Suprapubic skin (tissue), 4 donors: ENCODE results near the gene SYT1. TPM values are rescaled to one million over a fixed set of nuclear protein-coding genes. Genes with fewer than 3 reads are reported as not detected.

Experiments
- DNase-seq, 2 donors: peaks; one replicate each; pipeline ENCODE4 v3.0.0-alpha.2; 2019; ENCODE audit warnings: low spot score in 2 of 2
- H3K27ac ChIP-seq: fragments of 200-600 bp; sonication (generic); one replicate; pipeline ENCODE4 v1.5.1; 2019
- H3K27me3 ChIP-seq: fragments of 200-600 bp; sonication (generic); one replicate; pipeline ENCODE4 v1.5.1; 2019
- H3K36me3 ChIP-seq: fragments of 200-600 bp; sonication (generic); one replicate; pipeline ENCODE4 v1.5.1; 2019
- H3K4me1 ChIP-seq: fragments of 200-600 bp; sonication (generic); one replicate; pipeline ENCODE4 v1.5.1; 2019
- H3K4me3 ChIP-seq: fragments of 200-600 bp; sonication (generic); one replicate; pipeline ENCODE4 v1.5.1; 2019; ENCODE audit warnings: mild to moderate bottlenecking
- H3K9me3 ChIP-seq: fragments of 200-600 bp; sonication (generic); one replicate; pipeline ENCODE4 v1.5.1; 2019
- CTCF ChIP-seq, 2 donors: fragments of 200-600 bp in 1 of 2; fragments of 450-650 bp in 1 of 2; sonication (generic) in 1 of 2; IDR thresholded peaks; one replicate each; pipeline ENCODE4 v1.5.1; 2016 to 2019; ENCODE audit warnings: antibody characterized with exemption in 2 of 2, mild to moderate bottlenecking in 1 of 2, moderate library complexity in 1 of 2
- EP300 ChIP-seq: sonication (generic); formaldehyde crosslinking; IDR thresholded peaks from one replicate; pipeline ENCODE4 v1.6.1; 2017; ENCODE audit warnings: antibody characterized with exemption
- POLR2A ChIP-seq, 2 donors: fragments of 450-650 bp; IDR thresholded peaks; one replicate each; pipeline ENCODE4 v1.6.1; 2017; ENCODE audit warnings: antibody characterized with exemption in 2 of 2, mild to moderate bottlenecking in 2 of 2, moderate library complexity in 2 of 2
- POLR2AphosphoS5 ChIP-seq, 3 donors: sonication (generic); formaldehyde crosslinking; IDR thresholded peaks; one replicate each; pipeline ENCODE4 v1.6.1; 2017; ENCODE audit warnings: antibody characterized with exemption in 3 of 3
- WGBS: methylation state at CpG from one replicate; pipeline ENCODE4 v1.1.5; 2018; 5-methylcytosine and 5-hydroxymethylcytosine counted together
- total RNA-seq, 4 donors: library from RNA; depleted of rRNA; stranded (reverse); fragments of >200 nt; gene quantifications; one replicate each; pipeline ENCODE4 v1.1.0, GENCODE V29; 2016

Gene SYT1
- total RNA-seq, 4 donors from 2014 or later, result 0.15 to 0.31 TPM; not detected in 2

DNA sequence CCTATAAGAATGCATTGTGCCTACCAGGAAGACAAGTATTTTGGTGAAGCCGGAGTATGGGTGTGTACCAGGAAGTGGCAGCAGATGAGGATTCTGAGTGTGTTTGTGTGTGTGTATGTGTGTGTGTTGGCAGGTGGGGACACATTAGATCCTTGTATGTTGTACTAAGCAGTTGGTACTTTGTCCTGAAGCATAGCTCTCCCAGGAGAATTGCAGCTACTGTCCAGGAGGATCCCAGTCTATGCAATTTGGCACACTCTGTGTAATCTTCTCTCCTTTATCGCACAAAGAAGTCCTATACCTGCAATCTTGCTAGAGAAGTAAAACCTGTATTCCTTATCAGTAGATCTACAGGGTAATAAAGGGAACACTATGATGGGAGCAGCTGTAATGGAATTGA, 549.7 kb downstream of the SYT1 start:
- peaks cover 47% of the 10 kb centered on the region for H3K4me1 ChIP-seq
- peak overlapping the region; percentile 43 for H3K27ac ChIP-seq
- 45% methylated on average over 2 of the region's 2 CpGs for WGBS
- H3K4me3 ChIP-seq, result no peak overlapping the region
- no peak for TF ChIP-seq POLR2AphosphoS5 (IDR thresholded peaks at IDR 0.05)
- TF ChIP-seq POLR2A (IDR thresholded peaks at IDR 0.05), result no peak
- no peak for TF ChIP-seq CTCF (IDR thresholded peaks at IDR 0.05)
- no peak for TF ChIP-seq EP300
- no peaks in the 10 kb centered on the region for H3K36me3 ChIP-seq
- no peaks in the 10 kb centered on the region for H3K9me3 ChIP-seq
- no peak for DNase-seq
- H3K27me3 ChIP-seq, result no peaks in the 10 kb centered on the region

GRCh38 chr12:79415321-79415720, 550.7 kb downstream of the SYT1 start:
- H3K9me3 ChIP-seq, result no peaks in the 10 kb centered on the region
- no peak for DNase-seq
- no peak for TF ChIP-seq CTCF (IDR thresholded peaks at IDR 0.05)
- TF ChIP-seq POLR2A (IDR thresholded peaks at IDR 0.05), result no peak
- no peak for TF ChIP-seq EP300
- TF ChIP-seq POLR2AphosphoS5 (IDR thresholded peaks at IDR 0.05), result no peak
- whole genome bisulfite sequencing, result 52% methylated on average over 2 of the region's 2 CpGs
- peaks cover 46% of the 10 kb centered on the region for H3K4me1 ChIP-seq
- H3K4me3 ChIP-seq, result no peak overlapping the region
- no peaks in the 10 kb centered on the region for H3K27me3 ChIP-seq
- peak overlapping the region; percentile 32 for H3K27ac ChIP-seq
- no peaks in the 10 kb centered on the region for H3K36me3 ChIP-seq

- Histone ChIP-seq H3K4me1 (peaks cover 51% of the 10 kb centered on the region), H3K27ac (peak overlapping the region; percentile 66), H3K36me3 (no peaks in the 10 kb centered on the region), H3K4me3 (no peak overlapping the region), H3K9me3 (no peaks in the 10 kb centered on the region), H3K27me3 (no peaks in the 10 kb centered on the region)
- TF ChIP-seq CTCF (IDR thresholded peaks at IDR 0.05) (no peak), EP300 (no peak), POLR2A (IDR thresholded peaks at IDR 0.05) (no peak), POLR2AphosphoS5 (IDR thresholded peaks at IDR 0.05) (no peak)
- WGBS, result 47% methylated on average over 5 of the region's 5 CpGs
- DNase-seq, result no peak
Observed at GRCh38 chr12:79415746-79416435, 551.3 kb downstream of the SYT1 start.

DNA sequence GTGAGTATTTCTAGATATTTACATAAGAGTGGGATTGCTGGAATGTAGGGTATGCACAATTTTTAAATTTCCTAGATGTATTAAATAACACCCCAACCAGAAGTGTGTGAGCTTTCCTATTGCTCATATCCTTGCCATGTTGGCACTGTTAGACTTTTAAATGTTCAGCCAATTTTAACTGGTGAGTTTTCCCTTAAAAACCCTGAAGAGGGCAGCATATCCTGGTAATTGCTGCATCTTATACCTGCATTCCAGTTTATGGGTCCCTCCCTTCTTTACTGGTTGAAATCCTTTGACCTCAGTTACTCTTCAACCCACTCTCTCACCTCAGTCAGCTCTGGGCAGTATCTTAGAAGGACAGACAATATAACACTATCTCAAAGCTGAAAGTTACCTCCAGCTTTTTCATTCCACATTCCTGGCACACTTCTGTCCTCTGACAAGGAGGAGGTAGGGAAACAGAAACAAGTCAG, 555.6 kb downstream of the SYT1 start:
- no peak overlapping the region for H3K27ac ChIP-seq
- TF ChIP-seq CTCF (IDR thresholded peaks at IDR 0.05), result peak in 1 of 2 donors; percentile 33
- no peak for TF ChIP-seq POLR2AphosphoS5 (IDR thresholded peaks at IDR 0.05)
- H3K4me1 ChIP-seq, result peaks cover 46% of the 10 kb centered on the region
- DNase-seq, result no peak
- no peaks in the 10 kb centered on the region for H3K9me3 ChIP-seq
- no peaks in the 10 kb centered on the region for H3K27me3 ChIP-seq
- no peaks in the 10 kb centered on the region for H3K36me3 ChIP-seq
- H3K4me3 ChIP-seq, result no peak overlapping the region

- no peaks in the 10 kb centered on the region for H3K27me3 ChIP-seq
- TF ChIP-seq EP300 (no peak), POLR2AphosphoS5 (IDR thresholded peaks at IDR 0.05) (no peak), CTCF (IDR thresholded peaks at IDR 0.05) (no peak), POLR2A (IDR thresholded peaks at IDR 0.05) (no peak)
- no peaks in the 10 kb centered on the region for H3K9me3 ChIP-seq
- H3K4me1 ChIP-seq, result peaks cover 36% of the 10 kb centered on the region
- H3K36me3 ChIP-seq, result no peaks in the 10 kb centered on the region
- no peak for DNase-seq
- 80% methylated on average over 1 of the region's 1 CpG for WGBS
- no peak overlapping the region for H3K4me3 ChIP-seq
- H3K27ac ChIP-seq, result no peak overlapping the region
Observed at GRCh38 chr12:79421236-79421740, 556.7 kb downstream of the SYT1 start.
